Measurements from ENCODE around the gene STK40.

STK40 gene

DNA sequence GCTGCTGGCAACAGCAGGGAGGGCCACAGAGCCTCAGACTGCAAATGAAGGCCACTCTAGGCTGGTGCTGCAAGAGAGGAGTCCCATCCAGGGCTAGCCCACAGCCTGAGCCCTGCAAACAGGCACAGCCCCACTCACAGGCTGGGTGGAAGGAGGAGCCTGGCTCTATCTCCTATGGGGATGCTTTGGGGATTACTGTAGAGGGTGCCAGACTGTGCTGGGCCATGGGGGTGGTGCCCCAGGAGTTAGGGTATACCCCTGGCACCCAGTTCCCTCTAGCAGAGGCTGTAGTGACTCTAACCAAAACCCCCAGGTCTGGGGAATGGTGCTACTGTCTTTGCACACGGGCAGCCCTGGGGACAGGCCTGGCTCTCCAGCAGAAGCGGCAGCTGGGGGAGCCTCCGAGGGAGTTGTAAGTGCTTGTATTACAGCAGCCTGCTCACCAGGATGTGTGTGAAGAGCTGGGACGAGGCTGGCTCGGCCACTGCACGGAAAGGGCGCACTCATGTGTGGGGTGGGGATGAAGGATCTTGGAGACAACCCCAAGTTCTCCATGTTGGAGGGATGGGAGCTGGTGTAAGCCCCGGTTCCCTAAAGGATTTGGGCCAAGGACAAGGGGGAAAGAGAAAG, 38.9 kb downstream of the STK40 start:
- TF ChIP-seq, protein P1, sequence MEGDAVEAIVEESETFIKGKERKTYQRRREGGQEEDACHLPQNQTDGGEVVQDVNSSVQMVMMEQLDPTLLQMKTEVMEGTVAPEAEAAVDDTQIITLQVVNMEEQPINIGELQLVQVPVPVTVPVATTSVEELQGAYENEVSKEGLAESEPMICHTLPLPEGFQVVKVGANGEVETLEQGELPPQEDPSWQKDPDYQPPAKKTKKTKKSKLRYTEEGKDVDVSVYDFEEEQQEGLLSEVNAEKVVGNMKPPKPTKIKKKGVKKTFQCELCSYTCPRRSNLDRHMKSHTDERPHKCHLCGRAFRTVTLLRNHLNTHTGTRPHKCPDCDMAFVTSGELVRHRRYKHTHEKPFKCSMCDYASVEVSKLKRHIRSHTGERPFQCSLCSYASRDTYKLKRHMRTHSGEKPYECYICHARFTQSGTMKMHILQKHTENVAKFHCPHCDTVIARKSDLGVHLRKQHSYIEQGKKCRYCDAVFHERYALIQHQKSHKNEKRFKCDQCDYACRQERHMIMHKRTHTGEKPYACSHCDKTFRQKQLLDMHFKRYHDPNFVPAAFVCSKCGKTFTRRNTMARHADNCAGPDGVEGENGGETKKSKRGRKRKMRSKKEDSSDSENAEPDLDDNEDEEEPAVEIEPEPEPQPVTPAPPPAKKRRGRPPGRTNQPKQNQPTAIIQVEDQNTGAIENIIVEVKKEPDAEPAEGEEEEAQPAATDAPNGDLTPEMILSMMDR (IDR thresholded peaks at IDR 0.05; ENCODE audit: borderline replicate concordance, insufficient read depth, low read depth, low read length): no peak
- H3K4me3 ChIP-seq (ENCODE audit: low read depth, low read length): no peak overlapping the region

DNA sequence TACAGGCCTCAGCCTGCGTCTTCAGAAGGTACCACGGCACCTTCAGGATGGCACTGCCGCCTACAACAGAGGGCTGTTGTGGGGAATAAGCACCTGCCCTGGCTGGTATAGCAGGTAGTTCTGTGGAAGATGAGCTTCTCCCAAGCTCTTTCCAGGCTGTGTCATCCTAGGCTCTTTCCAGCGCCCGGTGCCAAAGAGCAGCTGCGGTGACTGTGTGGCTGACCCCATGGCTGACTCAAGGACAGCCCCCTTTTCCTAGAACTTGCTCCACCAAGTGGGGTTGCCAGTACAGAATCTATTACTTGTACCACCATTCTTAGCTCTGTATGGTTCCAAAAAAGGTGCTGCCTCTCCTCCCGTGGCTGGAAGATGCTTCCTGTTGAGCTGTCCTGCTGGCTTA, 40.4 kb downstream of the STK40 start:
- TF ChIP-seq, protein P1 (IDR thresholded peaks at IDR 0.05; ENCODE audit: borderline replicate concordance, insufficient read depth, low read depth, low read length): no peak
- no peak overlapping the region for H3K4me3 ChIP-seq (ENCODE audit: low read depth, low read length)

DNA sequence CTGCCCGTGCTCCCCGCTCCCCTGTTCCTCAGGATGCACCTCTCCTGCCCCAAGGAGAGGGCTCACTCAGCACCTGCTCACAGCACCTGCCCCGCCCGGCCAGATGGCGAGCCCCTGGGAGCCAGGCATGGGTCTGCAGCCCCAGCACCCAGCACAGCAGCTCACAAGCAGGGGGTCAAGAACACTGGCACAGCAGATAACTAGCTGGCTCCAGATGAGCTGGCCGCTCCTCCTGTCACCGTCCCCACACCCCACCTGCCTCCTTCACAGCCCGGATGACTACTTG, 41.4 kb downstream of the STK40 start:
- TF ChIP-seq, protein P1 (IDR thresholded peaks at IDR 0.05; ENCODE audit: borderline replicate concordance, insufficient read depth, low read depth, low read length): no peak

DNA sequence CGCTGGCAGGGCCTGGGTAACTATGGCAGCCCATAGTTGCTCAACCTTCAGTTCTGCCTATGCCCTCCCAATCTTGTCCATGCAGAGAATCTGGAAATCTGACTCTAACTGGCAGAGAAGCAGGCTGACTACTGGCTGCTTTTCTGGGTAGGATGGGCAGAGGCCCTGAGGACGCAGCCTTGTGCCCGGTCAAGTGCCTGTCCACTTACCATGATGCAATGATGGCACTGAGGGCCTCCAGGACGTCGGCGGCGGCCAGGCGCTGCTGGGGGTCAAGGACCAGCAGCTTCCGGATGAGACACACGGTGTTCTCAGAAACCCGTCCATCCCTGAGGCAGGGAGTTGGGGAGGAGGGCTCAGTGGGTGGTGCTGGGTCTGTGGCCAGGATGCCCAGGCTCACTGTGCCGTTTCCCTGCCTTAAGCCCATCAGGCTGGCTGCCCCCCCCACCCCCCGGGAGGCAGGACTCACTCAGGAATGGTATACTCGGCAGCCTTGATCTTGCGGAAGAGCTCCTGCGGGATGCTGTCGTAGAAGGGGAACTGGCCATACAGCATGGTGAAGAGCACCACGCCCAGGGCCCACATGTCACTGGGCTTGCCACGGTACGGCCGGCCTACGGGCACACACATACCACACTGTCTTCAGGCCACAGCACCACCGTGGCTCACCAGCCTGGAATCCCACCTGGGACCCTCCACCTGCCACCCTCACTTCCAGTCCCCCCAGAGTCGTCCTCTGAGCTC, 41.9 kb downstream of the STK40 start:
- H3K4me3 ChIP-seq (ENCODE audit: low read depth, low read length): no peak overlapping the region
- TF ChIP-seq, protein P1 (IDR thresholded peaks at IDR 0.05; ENCODE audit: borderline replicate concordance, insufficient read depth, low read depth, low read length): no peak

More for the DNA sequence above, 41.4 kb downstream of the STK40 start:
- no peak overlapping the region for H3K4me3 ChIP-seq (ENCODE audit: low read depth, low read length)

DNA sequence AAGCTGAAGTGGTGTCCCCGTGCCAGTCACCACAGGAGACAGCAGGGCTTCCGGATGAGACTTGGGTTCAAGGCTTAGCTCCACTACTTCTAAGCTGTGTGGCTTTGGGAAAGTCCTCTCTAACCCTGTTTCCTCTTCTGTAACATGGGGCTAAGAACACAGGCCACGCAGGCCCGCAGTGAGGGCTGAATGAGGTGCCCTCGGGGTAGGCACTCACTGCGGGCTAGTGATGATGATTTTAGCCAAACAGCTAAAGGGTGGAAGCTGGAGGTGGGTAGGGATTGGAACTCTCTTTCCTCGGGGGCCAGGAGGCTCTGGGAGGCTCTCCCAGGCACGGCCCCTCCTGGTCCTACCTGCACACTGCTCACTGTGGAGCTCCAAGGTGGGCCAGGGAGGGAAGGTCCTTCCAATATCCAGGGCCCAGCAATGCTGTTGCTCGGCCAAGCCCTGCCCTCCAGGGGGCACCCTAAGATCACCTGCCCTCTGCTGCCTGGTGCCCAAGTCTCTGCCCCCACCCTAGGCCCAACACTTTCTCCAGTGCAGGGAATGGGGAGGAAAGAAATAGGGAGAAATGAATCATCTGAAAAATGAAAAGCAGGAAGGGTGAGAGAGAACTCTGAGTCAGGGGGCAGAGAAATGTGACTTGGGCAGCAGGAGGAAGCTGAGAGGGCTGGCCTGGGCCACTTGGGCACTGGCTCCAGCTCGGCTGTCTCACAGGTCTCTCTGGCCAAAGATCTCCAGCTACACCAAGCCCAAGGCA, 43.1 kb downstream of the STK40 start:
- TF ChIP-seq, protein P1 (IDR thresholded peaks at IDR 0.05; ENCODE audit: borderline replicate concordance, insufficient read depth, low read depth, low read length): peak; percentile 82

DNA sequence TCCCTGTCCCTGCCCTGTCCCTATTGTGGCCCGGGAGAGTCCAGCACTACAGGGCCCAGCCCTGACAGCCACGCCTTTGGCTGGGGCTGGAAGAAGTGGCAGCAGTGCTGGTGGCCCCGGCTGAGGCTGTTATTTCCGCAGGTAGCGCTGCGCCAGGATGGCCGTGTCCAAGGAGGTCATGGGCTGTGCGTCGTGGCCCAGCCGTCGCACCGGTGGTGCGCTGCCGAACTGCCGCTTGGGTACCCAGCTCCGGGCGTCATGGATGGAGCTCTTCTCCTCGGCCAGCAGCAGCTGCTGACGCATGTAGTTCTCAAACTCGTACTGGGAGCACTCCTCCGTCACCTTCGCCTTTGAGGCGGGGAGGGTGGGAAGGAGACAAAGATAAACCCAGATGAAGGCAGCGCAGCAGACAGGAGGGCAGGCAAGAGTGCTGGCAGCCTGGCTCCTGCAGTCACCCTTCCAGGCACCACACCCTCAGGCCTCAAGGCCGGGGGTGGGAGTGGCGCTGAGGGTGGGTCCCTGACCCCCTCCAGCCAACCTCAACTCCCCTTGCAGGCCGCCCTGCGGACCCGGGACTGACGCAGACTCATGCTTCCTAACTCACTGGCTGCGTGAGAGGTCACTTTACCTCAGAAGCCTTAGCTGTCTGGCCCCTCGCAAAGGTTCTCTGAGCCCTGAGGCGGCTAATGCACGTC, 44.0 kb downstream of the STK40 start:
- TF ChIP-seq, protein P1 (IDR thresholded peaks at IDR 0.05; ENCODE audit: borderline replicate concordance, insufficient read depth, low read depth, low read length): no peak
- H3K4me3 ChIP-seq (ENCODE audit: low read depth, low read length): no peak overlapping the region

More for the DNA sequence above, 43.1 kb downstream of the STK40 start:
- H3K4me3 ChIP-seq (ENCODE audit: low read depth, low read length): no peak overlapping the region

Measured in GM12875 (cell line).